ENCODE results near the gene NEMP1. TPM values are rescaled to one million over a fixed set of nuclear protein-coding genes. Genes with fewer than 3 reads are reported as not detected.

Gene NEMP1
- total and polyA plus RNA-seq, 4 donors, result 1.4 to 10.9 (median 3.2) TPM

Other genes with a start within 250 kb of the NEMP1 start
- not detected for gene SDR9C7, start 144.4 kb downstream of the NEMP1 start, total RNA-seq
- gene SDR9C7, start 144.4 kb downstream of the NEMP1 start, polyA plus RNA-seq, result not detected
- gene RDH16, start 121.2 kb downstream of the NEMP1 start, total RNA-seq, result 100 to 1,000 TPM in 1 of 2 donors, 10 to 100 TPM in 1; 12.9 to 382 TPM
- gene RDH16, start 121.2 kb downstream of the NEMP1 start, polyA plus RNA-seq, result 100 to 1,000 TPM; 187 to 251 TPM
- gene ZBTB39, start 72.2 kb downstream of the NEMP1 start, total RNA-seq, result 1 to 10 TPM; 3.6 to 9.9 TPM
- gene ZBTB39, start 72.2 kb downstream of the NEMP1 start, polyA plus RNA-seq, result 1 to 10 TPM; 1.8 to 2.5 TPM
- gene TAC3, start 62.3 kb downstream of the NEMP1 start, total RNA-seq, result not detected
- gene TAC3, start 62.3 kb downstream of the NEMP1 start, polyA plus RNA-seq, result not detected
- under 1 TPM; 0.08 to 0.28 TPM for gene MYO1A, start 28.7 kb downstream of the NEMP1 start, total RNA-seq
- under 1 TPM in 1 of 2 donors, not detected in 1; 0.03 TPM for gene MYO1A, start 28.7 kb downstream of the NEMP1 start, polyA plus RNA-seq
- gene NAB2, start 10.3 kb upstream of the NEMP1 start, total RNA-seq, result 1 to 10 TPM; 3.9 to 10.0 TPM
- 1 to 10 TPM; 1.9 to 8.6 TPM for gene NAB2, start 10.3 kb upstream of the NEMP1 start, polyA plus RNA-seq
- 10 to 100 TPM; 27.4 to 54.0 TPM for gene STAT6, start 32.6 kb upstream of the NEMP1 start, total RNA-seq
- gene STAT6, start 32.6 kb upstream of the NEMP1 start, polyA plus RNA-seq, result 10 to 100 TPM; 33.2 to 57.4 TPM
- gene LRP1, start 49.7 kb upstream of the NEMP1 start, total RNA-seq, result 100 to 1,000 TPM; 151 to 375 TPM
- gene LRP1, start 49.7 kb upstream of the NEMP1 start, polyA plus RNA-seq, result 100 to 1,000 TPM in 1 of 2 donors, 10 to 100 TPM in 1; 87.5 to 127 TPM
- not detected for gene LRP1-AS, start 68.8 kb upstream of the NEMP1 start, total RNA-seq
- gene LRP1-AS, start 68.8 kb upstream of the NEMP1 start, polyA plus RNA-seq, result not detected
- not detected for gene NXPH4, start 138.0 kb upstream of the NEMP1 start, total RNA-seq
- under 1 TPM in 1 of 2 donors, not detected in 1; 0.15 TPM for gene NXPH4, start 138.0 kb upstream of the NEMP1 start, polyA plus RNA-seq
- 100 to 1,000 TPM in 1 of 2 donors, 10 to 100 TPM in 1; 66.7 to 236 TPM for gene SHMT2, start 150.9 kb upstream of the NEMP1 start, total RNA-seq
- gene SHMT2, start 150.9 kb upstream of the NEMP1 start, polyA plus RNA-seq, result 100 to 1,000 TPM; 121 to 276 TPM
- 1 to 10 TPM in 1 of 2 donors, under 1 TPM in 1; 0.84 to 1.1 TPM for gene STAC3, start 172.4 kb upstream of the NEMP1 start, total RNA-seq
- 1 to 10 TPM in 1 of 2 donors, under 1 TPM in 1; 0.19 to 1.3 TPM for gene STAC3, start 172.4 kb upstream of the NEMP1 start, polyA plus RNA-seq

Data from liver (tissue), 4 donors.